Activated T-cell treated with anti-CD3 and anti-CD28 coated beads, Interleukin-2, amount 50 U/mL, for 4 hours (primary cell): ENCODE data around the gene TGFA. TPM values are rescaled to one million over a fixed set of nuclear protein-coding genes. Genes with fewer than 3 reads are reported as not detected.

Source experiments
- ATAC-seq, 2 donors: fragments of 200-7000 bp; cut with Tn5 transposase; one replicate each; pipeline ENCODE4 v1.10.0; 2021
- DNase-seq: peaks from one replicate; pipeline ENCODE4 v3.0.0-alpha.2; 2020
- H3K27me3 Mint-ChIP-seq: one replicate; pipeline ENCODE4 v1.8.0; 2021; ENCODE audit warnings: low read depth, mixed read lengths
- H3K36me3 Mint-ChIP-seq: one replicate; pipeline ENCODE4 v1.8.0; 2022; ENCODE audit warnings: mixed read lengths; ENCODE audit not compliant: insufficient read depth
- H3K4me1 Mint-ChIP-seq: one replicate; pipeline ENCODE4 v1.8.0; 2021; ENCODE audit warnings: low read depth, mixed read lengths
- H3K4me3 Mint-ChIP-seq: one replicate; pipeline ENCODE4 v1.8.0; 2021; ENCODE audit warnings: mild to moderate bottlenecking, moderate library complexity, mixed read lengths
- H3K9me3 Mint-ChIP-seq: one replicate; pipeline ENCODE4 v1.8.0; 2021; ENCODE audit warnings: mixed read lengths
- total RNA-seq, 3 donors: library from RNA; stranded (reverse); gene quantifications; one replicate each; pipeline ENCODE4 v1.2.1, GENCODE V29; 2021

The TGFA gene
- total RNA-seq, 3 donors from 2014 or later, result 0.33 to 0.68 (median 0.53) TPM

DNA sequence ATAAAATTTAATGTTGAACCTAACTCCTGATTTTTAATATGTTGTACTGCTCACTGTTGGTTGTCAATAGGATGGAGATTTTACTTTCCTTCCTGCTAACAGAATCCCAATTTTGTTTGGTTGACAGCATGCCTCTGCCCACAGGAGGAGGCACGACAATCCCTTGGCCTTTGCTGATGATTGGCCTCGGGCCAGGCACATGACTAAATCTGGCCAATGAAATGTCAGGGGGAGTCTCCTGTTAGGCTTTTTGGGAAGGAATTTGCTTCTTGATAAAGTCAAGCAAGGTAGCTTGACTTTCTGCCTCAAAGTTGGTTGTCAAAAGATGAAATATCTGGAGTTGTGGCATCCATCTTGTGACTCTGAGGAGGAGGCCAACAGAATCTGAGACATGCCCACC, 6.8 kb upstream of the TGFA start:
- Mint-ChIP-seq H3K36me3 (no peaks in the 10 kb centered on the region), H3K27me3 (peaks cover 20% of the 10 kb centered on the region), H3K4me3 (no peak overlapping the region), H3K4me1 (no peaks in the 10 kb centered on the region), H3K9me3 (no peaks in the 10 kb centered on the region)
- ATAC-seq, result no peak
- DNase-seq, result no peak

- no peaks in the 10 kb centered on the region for H3K9me3 Mint-ChIP-seq
Observed at GRCh38 chr2:70560040-70560439, 6.4 kb upstream of the TGFA start.

GRCh38 chr2:70558195-70558808, 4.7 kb upstream of the TGFA start:
- no peak overlapping the region for H3K4me3 Mint-ChIP-seq
- no peak for DNase-seq
- H3K9me3 Mint-ChIP-seq, result no peaks in the 10 kb centered on the region
- H3K4me1 Mint-ChIP-seq, result peaks cover 9% of the 10 kb centered on the region
- ATAC-seq, result no peak
- H3K36me3 Mint-ChIP-seq, result no peaks in the 10 kb centered on the region
- peaks cover 20% of the 10 kb centered on the region for H3K27me3 Mint-ChIP-seq

More at GRCh38 chr2:70560040-70560439, 6.4 kb upstream of the TGFA start:
- ATAC-seq, result no peak
- no peak for DNase-seq
- Mint-ChIP-seq H3K36me3 (no peaks in the 10 kb centered on the region), H3K4me3 (no peak overlapping the region), H3K27me3 (peaks cover 20% of the 10 kb centered on the region), H3K4me1 (peaks cover under 1% of the 10 kb centered on the region)

DNA sequence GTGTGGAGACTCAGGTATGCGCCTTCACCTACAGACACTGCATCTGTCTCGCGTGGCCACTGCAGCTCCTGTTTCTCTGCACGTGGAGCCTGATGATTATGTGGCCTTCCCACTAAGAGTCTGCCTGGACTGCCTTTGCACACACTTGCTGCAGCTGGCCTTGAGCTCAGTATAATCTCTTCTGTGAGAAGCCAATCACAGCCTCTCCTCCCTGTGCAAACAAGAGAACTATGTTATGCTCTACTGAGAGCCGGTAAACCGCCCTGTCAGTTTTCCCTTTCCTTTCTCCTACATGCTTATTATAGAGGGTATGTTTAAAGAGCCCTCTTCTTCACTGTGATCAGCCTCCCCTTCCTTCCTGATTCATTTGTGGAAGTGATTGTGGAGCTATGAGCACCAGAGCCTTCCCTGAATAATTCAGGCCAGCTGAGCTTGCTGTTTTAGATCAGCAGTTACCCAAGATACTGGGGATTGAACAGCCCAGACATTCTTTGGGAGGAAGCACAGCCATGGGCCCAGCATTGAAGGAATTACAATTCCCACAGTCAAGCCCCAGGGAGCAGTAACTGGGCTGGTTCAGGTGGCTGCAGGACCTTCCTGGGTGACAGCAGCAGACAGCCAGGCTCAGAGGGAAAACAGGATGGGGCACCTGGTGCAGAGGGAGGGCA, 3.7 kb upstream of the TGFA start:
- ATAC-seq (no peak), DNase-seq (no peak)
- Mint-ChIP-seq H3K4me1 (peaks cover 19% of the 10 kb centered on the region), H3K9me3 (no peaks in the 10 kb centered on the region), H3K4me3 (no peak overlapping the region), H3K36me3 (no peaks in the 10 kb centered on the region), H3K27me3 (peaks cover 24% of the 10 kb centered on the region)

- H3K4me1 Mint-ChIP-seq, result peaks cover 21% of the 10 kb centered on the region
- no peaks in the 10 kb centered on the region for H3K9me3 Mint-ChIP-seq
- ATAC-seq, result no peak
- H3K4me3 Mint-ChIP-seq, result no peak overlapping the region
- no peak for DNase-seq
- H3K27me3 Mint-ChIP-seq, result peaks cover 20% of the 10 kb centered on the region
- no peaks in the 10 kb centered on the region for H3K36me3 Mint-ChIP-seq
Observed at GRCh38 chr2:70556608-70557007, 3.0 kb upstream of the TGFA start.

DNA sequence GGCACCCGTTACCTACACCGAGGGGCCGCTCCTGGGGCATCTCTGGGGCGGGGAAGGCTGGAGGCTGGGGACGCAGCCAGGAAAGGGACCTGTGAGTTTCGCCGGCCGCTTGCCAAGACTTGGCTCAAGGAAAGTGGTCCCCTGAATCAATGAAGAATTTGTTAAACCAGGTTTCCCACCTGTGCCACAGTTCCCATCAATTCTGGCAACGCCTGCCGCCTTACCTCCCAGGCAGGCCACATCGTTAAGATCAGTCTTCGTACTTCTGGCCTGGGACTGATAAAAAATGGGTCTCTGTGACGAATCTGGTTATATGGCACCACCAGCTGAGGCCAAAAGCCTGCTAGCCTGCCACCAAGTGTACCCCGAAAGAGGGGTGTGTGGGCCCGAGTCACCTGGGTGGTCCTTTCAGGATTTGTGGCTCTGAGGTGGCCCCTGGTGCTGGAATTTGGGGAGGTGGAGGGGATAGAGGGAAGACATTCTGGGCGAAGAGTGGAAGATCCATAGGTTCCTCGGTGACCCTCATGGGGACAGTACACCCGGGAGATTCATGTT, 789 bp upstream of the TGFA start:
- H3K36me3 Mint-ChIP-seq, result no peaks in the 10 kb centered on the region
- ATAC-seq (no peak), DNase-seq (no peak)
- peaks cover 21% of the 10 kb centered on the region for H3K4me1 Mint-ChIP-seq
- peak overlapping the region; percentile 85 for H3K4me3 Mint-ChIP-seq
- no peaks in the 10 kb centered on the region for H3K9me3 Mint-ChIP-seq
- H3K27me3 Mint-ChIP-seq, result peaks cover 10% of the 10 kb centered on the region

GRCh38 chr2:70553334-70553583, 367 bp downstream of the TGFA start:
- Mint-ChIP-seq H3K4me3 (peak overlapping the region; percentile 85), H3K9me3 (no peaks in the 10 kb centered on the region), H3K36me3 (no peaks in the 10 kb centered on the region), H3K27me3 (peaks cover 4% of the 10 kb centered on the region), H3K4me1 (peaks cover 21% of the 10 kb centered on the region)
- DNase-seq (peak; percentile 17), ATAC-seq (peak; percentile 32 to 37)

- Mint-ChIP-seq H3K36me3 (no peaks in the 10 kb centered on the region), H3K9me3 (no peaks in the 10 kb centered on the region), H3K4me1 (peaks cover 21% of the 10 kb centered on the region), H3K4me3 (peak overlapping the region; percentile 85), H3K27me3 (peaks cover 4% of the 10 kb centered on the region)
- ATAC-seq (no peak), DNase-seq (no peak)
Observed at GRCh38 chr2:70552501-70553333, 909 bp downstream of the TGFA start.

DNA sequence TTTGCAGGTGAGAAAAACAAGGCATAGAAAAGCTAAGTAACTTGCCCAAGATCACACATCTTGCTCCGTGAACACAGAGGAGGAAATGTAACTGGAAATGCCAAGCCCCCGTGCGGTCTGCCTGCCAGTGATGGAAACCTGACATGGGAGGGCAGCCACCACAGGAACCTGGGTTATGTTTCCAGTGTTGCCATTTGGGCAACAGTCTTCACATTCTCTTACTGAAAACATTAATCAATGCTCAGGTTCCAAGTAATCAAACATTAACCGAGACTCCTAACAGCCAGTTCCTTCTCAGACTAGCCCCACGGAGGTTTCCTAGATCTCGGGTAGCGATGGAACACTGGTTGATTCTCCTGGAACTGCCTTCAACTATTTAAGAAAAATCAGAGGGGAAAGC, 2.5 kb downstream of the TGFA start:
- Mint-ChIP-seq H3K36me3 (no peaks in the 10 kb centered on the region), H3K4me1 (peaks cover 21% of the 10 kb centered on the region), H3K4me3 (no peak overlapping the region), H3K9me3 (no peaks in the 10 kb centered on the region), H3K27me3 (peaks cover 4% of the 10 kb centered on the region)
- ATAC-seq, result no peak
- DNase-seq, result no peak

- Mint-ChIP-seq H3K36me3 (no peaks in the 10 kb centered on the region), H3K4me1 (peaks cover 20% of the 10 kb centered on the region), H3K4me3 (no peak overlapping the region), H3K27me3 (peaks cover 4% of the 10 kb centered on the region), H3K9me3 (no peaks in the 10 kb centered on the region)
- ATAC-seq, result no peak
- DNase-seq, result no peak
Observed at GRCh38 chr2:70549962-70550361, 3.7 kb downstream of the TGFA start.

GRCh38 chr2:70549064-70549710, 4.4 kb downstream of the TGFA start:
- Mint-ChIP-seq H3K4me3 (no peak overlapping the region), H3K36me3 (no peaks in the 10 kb centered on the region), H3K9me3 (no peaks in the 10 kb centered on the region), H3K27me3 (peaks cover 4% of the 10 kb centered on the region), H3K4me1 (peaks cover 14% of the 10 kb centered on the region)
- ATAC-seq, result no peak
- no peak for DNase-seq

DNA sequence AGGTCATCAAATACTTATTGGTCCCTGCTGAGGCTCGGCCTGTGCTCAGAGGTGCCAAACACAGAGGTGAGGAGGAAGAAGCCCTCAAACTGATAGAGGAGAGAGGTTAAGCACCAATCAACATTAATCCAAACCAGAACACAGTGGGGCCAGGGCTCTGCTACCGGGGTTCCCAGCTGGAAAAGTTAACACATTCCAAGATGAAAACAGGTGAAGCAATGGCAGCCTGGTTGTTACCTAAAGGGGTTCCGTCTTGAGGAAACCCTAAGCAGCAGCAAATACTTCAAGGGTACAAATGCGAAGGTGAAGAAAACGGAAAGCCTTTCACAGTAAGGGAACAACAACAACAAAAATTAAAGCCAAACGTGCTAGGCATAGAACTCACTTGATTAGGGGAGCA, 5.4 kb downstream of the TGFA start:
- Mint-ChIP-seq H3K36me3 (no peaks in the 10 kb centered on the region), H3K27me3 (peaks cover 4% of the 10 kb centered on the region), H3K4me1 (peaks cover 11% of the 10 kb centered on the region), H3K9me3 (no peaks in the 10 kb centered on the region), H3K4me3 (no peak overlapping the region)
- DNase-seq, result no peak
- ATAC-seq, result no peak

- ATAC-seq (no peak), DNase-seq (no peak)
- Mint-ChIP-seq H3K4me3 (no peak overlapping the region), H3K36me3 (no peaks in the 10 kb centered on the region), H3K9me3 (no peaks in the 10 kb centered on the region), H3K4me1 (no peaks in the 10 kb centered on the region), H3K27me3 (no peaks in the 10 kb centered on the region)
Observed at GRCh38 chr2:70546885-70547284, 6.7 kb downstream of the TGFA start.

DNA sequence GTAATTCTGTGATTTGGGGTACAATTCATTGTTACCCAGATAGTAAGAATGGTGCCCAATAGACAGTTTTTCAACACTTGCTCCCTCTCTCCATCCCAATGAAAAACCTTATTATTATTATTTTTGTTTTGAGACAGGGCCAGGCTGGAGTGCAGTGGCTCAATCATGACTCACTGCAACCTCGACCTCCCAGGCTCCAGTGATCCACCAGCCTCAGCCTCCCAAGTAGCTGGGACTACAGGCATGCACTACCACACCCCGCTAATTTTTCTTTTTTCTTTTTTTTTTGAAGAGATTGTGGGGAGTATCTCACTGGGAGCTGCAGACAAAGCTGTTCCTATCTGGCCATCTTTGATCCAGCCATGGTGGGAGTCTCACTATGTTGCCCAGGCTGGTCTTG, 7.2 kb downstream of the TGFA start:
- Mint-ChIP-seq H3K4me3 (no peak overlapping the region), H3K9me3 (no peaks in the 10 kb centered on the region), H3K36me3 (no peaks in the 10 kb centered on the region), H3K27me3 (no peaks in the 10 kb centered on the region), H3K4me1 (no peaks in the 10 kb centered on the region)
- no peak for ATAC-seq
- DNase-seq, result no peak
